WERI-Rb-1 (cell line): ENCODE measurements around the gene MAGED2.
A peak's percentile ranks its signal among the peaks of the same experiment; 100 is the strongest.

Experiments used
- DNase-seq: peaks from one replicate; pipeline ENCODE4 v3.0.0-alpha.2; 2020
- H3K27ac ChIP-seq: fragments of 250-450 bp; sonication (Bioruptor Pico); 2 replicates; pipeline ENCODE4 v1.5.1; 2020; ENCODE audit warnings: mild to moderate bottlenecking, moderate library complexity
- H3K27me3 ChIP-seq: fragments of 250-450 bp; sonication (Bioruptor Pico); 2 replicates; pipeline ENCODE4 v1.5.1; 2021; ENCODE audit warnings: mild to moderate bottlenecking, low read depth, moderate library complexity; ENCODE audit not compliant: insufficient read depth, severe bottlenecking
- H3K36me3 ChIP-seq: fragments of 250-450 bp; sonication (Bioruptor Pico); 2 replicates; pipeline ENCODE4 v1.5.1; 2020; ENCODE audit warnings: mild to moderate bottlenecking, moderate library complexity
- H3K4me3 ChIP-seq: 2 replicates; pipeline ENCODE4 v1.5.1; 2011; ENCODE audit warnings: low read depth, mild to moderate bottlenecking, control low read depth, low read length
- H3K9me3 ChIP-seq: fragments of 250-450 bp; sonication (Bioruptor Pico); 2 replicates; pipeline ENCODE4 v1.5.1; 2021; ENCODE audit warnings: mild to moderate bottlenecking, moderate library complexity; ENCODE audit not compliant: severe bottlenecking
- CTCF ChIP-seq: IDR thresholded peaks from 2 replicates; pipeline ENCODE4 v1.5.1; 2011; ENCODE audit warnings: low read depth, mild to moderate bottlenecking, control low read depth, inconsistent platforms, low read length

Gene MAGED2

GRCh38 chrX:54798137-54798536, 9.4 kb upstream of the MAGED2 start, which contains the start of gene ITIH6:
TSS of gene ITIH6 (minus strand) at chrX:54798255. CDS start at chrX:54798210, 45 bp downstream.
- TF ChIP-seq CTCF: no peak
- peaks cover 64% of the 10 kb centered on the region for H3K27me3 ChIP-seq

GRCh38 chrX:54799046-54799445, 8.5 kb upstream of the MAGED2 start:
- TF ChIP-seq CTCF: no peak
- no peak overlapping the region for H3K4me3 ChIP-seq
- H3K9me3 ChIP-seq: no peaks in the 10 kb centered on the region
- H3K27ac ChIP-seq: no peak overlapping the region
- H3K27me3 ChIP-seq: peaks cover 66% of the 10 kb centered on the region
- DNase-seq: no peak
- H3K36me3 ChIP-seq: no peaks in the 10 kb centered on the region

More at GRCh38 chrX:54798137-54798536, 9.4 kb upstream of the MAGED2 start, which contains the start of gene ITIH6:
- Histone ChIP-seq H3K27ac (no peak within 1 kb of the TSS), H3K9me3 (no peaks in the 10 kb centered on the region), H3K4me3 (no peak within 1 kb of the TSS), H3K36me3 (no peaks in the 10 kb centered on the region)
- DNase-seq: no peak

- Histone ChIP-seq H3K4me3 (peak overlapping the region; percentile 77), H3K36me3 (peaks cover 9% of the 10 kb centered on the region), H3K27ac (peak overlapping the region; percentile 48; the same call in 1 of the 2 replicates), H3K27me3 (peaks cover 29% of the 10 kb centered on the region), H3K9me3 (no peaks in the 10 kb centered on the region)
- DNase-seq: peak; percentile 64
- TF ChIP-seq CTCF: no peak
These were observed 612 bp downstream of the MAGED2 start for GRCh38 chrX:54808109-54808604.

- no peak for TF ChIP-seq CTCF
- DNase-seq: peak; percentile 94
- peak overlapping the region; percentile 48; the same call in 1 of the 2 replicates for H3K27ac ChIP-seq
These were observed 1.3 kb downstream of the MAGED2 start for GRCh38 chrX:54808605-54809483.

GRCh38 chrX:54810532-54810931, 3.0 kb downstream of the MAGED2 start:
- Histone ChIP-seq H3K36me3 (peaks cover 14% of the 10 kb centered on the region), H3K4me3 (no peak overlapping the region), H3K27me3 (peaks cover 8% of the 10 kb centered on the region), H3K9me3 (no peaks in the 10 kb centered on the region), H3K27ac (no peak overlapping the region)
- no peak for DNase-seq
- no peak for TF ChIP-seq CTCF

More at GRCh38 chrX:54808605-54809483, 1.3 kb downstream of the MAGED2 start:
- Histone ChIP-seq H3K27me3 (peaks cover 23% of the 10 kb centered on the region), H3K9me3 (no peaks in the 10 kb centered on the region), H3K36me3 (peaks cover 14% of the 10 kb centered on the region), H3K4me3 (peak overlapping the region; percentile 77)
